GM10248 (cell line): Measurements from ENCODE around the gene PKDREJ.

Experiments
- CTCF ChIA-PET: fragments of 300-600 bp; sonication (Branson Sonifier 250); formaldehyde crosslinking; extraction: SDS; loops from one replicate; lab custom pipeline; 2021; ENCODE audit warnings: antibody characterized with exemption; lab: Yijun Ruan, JAX
- POLR2A ChIA-PET: fragments of 350-650 bp; sonication (Branson Sonifier 250); formaldehyde crosslinking; extraction: SDS; loops from one replicate; lab custom pipeline; 2020; ENCODE audit warnings: antibody characterized with exemption; lab: Yijun Ruan, JAX
- DNase-seq: peaks from one replicate; pipeline ENCODE4 v3.0.0; 2012; ENCODE audit errors: extremely low spot score
- CTCF ChIP-seq: IDR thresholded peaks from 2 replicates; pipeline ENCODE4 v1.5.1; 2012; ENCODE audit warnings: mild to moderate bottlenecking, low read depth; ENCODE audit errors: extremely low read depth, missing control alignments, control extremely low read depth

The PKDREJ gene

GRCh38 chr22:46239261-46240048, 23.7 kb downstream of the PKDREJ start:
- no peak for TF ChIP-seq CTCF
- CTCF ChIA-PET, result interaction anchor here (0.9 to 1.5 kb wide), 3 partner anchors 12 to 74 kb away, joined by 3 to 4 read pairs (median 3); no protein-coding TSS in a partner anchor
- POLR2A ChIA-PET, result no interaction called here
- DNase-seq, result peak; percentile 35

- ChIA-PET POLR2A (no interaction called here), CTCF (interaction anchor here (0.9 to 1.5 kb wide), 3 partner anchors 11 to 73 kb away, joined by 3 to 4 read pairs (median 3); no protein-coding TSS in a partner anchor)
- DNase-seq, result no peak
- no peak for TF ChIP-seq CTCF
Observed at GRCh38 chr22:46238541-46238940, 24.6 kb downstream of the PKDREJ start.

- no peak for DNase-seq
- no peak for TF ChIP-seq CTCF
- CTCF ChIA-PET, result no interaction called here
- POLR2A ChIA-PET, result no interaction called here
Observed at GRCh38 chr22:46237453-46238124, 25.6 kb downstream of the PKDREJ start.

- no peak for DNase-seq
- CTCF ChIA-PET, result interaction anchor here (1.2 kb wide), 1 partner anchor 12 kb away, joined by 3 read pairs; no protein-coding TSS in a partner anchor
Observed at GRCh38 chr22:46234969-46235368, 28.2 kb downstream of the PKDREJ start.

GRCh38 chr22:46233231-46233630, 29.9 kb downstream of the PKDREJ start:
- CTCF ChIA-PET, result no interaction called here
- no peak for DNase-seq
- TF ChIP-seq CTCF, result no peak
- POLR2A ChIA-PET, result no interaction called here

More at GRCh38 chr22:46234969-46235368, 28.2 kb downstream of the PKDREJ start:
- POLR2A ChIA-PET, result no interaction called here
- TF ChIP-seq CTCF, result no peak

GRCh38 chr22:46230262-46230901, 32.8 kb downstream of the PKDREJ start:
- ChIA-PET CTCF (no interaction called here), POLR2A (no interaction called here)
- no peak for TF ChIP-seq CTCF
- DNase-seq, result no peak
